ENCODE data around the gene HNRNPUL1.

The HNRNPUL1 gene

DNA sequence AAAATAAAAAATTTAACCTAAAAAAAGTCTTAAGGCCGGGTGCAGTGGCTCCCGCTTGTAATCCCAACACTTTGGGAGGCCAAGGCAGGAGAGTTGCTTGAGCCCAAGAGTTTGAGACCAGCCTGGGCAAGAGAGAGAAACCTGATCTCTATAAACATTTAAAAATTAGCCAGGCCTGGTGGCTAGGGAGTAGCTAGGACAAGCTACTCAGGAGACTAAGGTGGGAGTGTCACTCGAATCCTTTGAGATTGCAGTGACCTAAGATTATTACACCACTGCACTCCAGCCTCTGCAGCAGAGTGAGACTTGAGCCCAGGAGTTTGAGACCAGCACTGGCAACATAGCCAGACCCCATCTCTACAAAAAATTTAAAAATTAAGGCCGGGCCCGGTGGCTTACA is 46.9 kb downstream of the HNRNPUL1 start:
- H3K4me3 ChIP-seq (ENCODE audit: low read depth, low read length): peak overlapping the region; percentile 69
- DNase-seq (ENCODE audit: low read depth, low spot score): no peak
- TF ChIP-seq, protein P1, sequence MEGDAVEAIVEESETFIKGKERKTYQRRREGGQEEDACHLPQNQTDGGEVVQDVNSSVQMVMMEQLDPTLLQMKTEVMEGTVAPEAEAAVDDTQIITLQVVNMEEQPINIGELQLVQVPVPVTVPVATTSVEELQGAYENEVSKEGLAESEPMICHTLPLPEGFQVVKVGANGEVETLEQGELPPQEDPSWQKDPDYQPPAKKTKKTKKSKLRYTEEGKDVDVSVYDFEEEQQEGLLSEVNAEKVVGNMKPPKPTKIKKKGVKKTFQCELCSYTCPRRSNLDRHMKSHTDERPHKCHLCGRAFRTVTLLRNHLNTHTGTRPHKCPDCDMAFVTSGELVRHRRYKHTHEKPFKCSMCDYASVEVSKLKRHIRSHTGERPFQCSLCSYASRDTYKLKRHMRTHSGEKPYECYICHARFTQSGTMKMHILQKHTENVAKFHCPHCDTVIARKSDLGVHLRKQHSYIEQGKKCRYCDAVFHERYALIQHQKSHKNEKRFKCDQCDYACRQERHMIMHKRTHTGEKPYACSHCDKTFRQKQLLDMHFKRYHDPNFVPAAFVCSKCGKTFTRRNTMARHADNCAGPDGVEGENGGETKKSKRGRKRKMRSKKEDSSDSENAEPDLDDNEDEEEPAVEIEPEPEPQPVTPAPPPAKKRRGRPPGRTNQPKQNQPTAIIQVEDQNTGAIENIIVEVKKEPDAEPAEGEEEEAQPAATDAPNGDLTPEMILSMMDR (IDR thresholded peaks at IDR 0.05; ENCODE audit: low read depth, low read length): no peak
- in situ Hi-C loops (cut with HindIII; ENCODE audit: low sequenced_read_pairs): no loop called here

DNA sequence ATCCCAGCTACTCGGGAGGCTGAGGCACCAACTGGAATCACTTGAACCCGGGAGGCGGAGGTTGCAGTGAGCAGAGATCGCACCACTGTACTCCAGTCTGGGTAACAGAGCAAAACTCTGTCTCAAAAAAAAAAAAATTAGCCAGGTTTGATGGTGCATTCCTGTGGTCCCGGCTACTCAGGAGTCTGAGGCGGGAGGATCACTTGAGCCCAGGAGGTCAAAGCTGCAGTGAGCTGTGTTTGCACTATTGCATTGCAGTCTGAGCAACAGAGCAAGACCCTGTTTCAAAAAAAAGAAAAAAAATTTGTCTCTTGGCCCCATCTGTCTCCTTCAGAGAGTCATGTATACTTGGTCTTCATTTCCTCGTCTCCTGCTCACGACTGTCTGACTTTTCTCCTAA is 47.4 kb downstream of the HNRNPUL1 start:
- no peak overlapping the region for H3K4me3 ChIP-seq (ENCODE audit: low read depth, low read length)
- in situ Hi-C loops (cut with HindIII; ENCODE audit: low sequenced_read_pairs): no loop called here
- TF ChIP-seq, protein P1 (IDR thresholded peaks at IDR 0.05; ENCODE audit: low read depth, low read length): no peak
- DNase-seq (ENCODE audit: low read depth, low spot score): no peak

DNA sequence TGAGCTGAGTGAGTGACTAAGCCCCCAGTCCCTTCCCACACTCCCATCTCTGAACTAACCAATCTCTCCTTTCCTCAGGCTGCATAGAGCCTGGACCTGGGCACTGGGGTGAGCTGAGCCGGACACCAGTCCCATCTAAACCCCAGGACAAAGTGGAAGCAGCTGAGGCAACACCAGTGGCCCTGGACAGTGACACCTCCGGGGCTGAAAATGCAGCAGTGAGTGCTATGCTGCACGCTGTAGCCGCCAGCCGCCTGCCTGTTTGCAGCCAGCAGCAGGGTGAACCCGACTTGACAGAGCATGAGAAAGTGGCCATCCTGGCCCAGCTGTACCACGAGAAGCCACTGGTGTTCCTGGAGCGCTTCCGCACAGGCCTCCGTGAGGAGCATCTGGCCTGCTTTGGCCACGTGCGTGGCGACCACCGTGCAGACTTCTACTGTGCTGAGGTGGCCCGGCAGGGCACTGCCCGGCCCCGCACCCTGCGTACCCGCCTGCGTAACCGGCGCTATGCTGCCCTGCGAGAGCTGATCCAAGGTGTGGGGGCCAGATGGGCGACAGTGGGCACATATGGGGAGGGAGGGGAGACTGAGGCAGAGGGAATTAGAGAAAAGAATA is 52.2 kb downstream of the HNRNPUL1 start:
- no peak for DNase-seq (ENCODE audit: low read depth, low spot score)
- in situ Hi-C loops (cut with HindIII; ENCODE audit: low sequenced_read_pairs): no loop called here
- TF ChIP-seq, protein P1 (IDR thresholded peaks at IDR 0.05; ENCODE audit: low read depth, low read length): no peak
- H3K4me3 ChIP-seq (ENCODE audit: low read depth, low read length): no peak overlapping the region

DNA sequence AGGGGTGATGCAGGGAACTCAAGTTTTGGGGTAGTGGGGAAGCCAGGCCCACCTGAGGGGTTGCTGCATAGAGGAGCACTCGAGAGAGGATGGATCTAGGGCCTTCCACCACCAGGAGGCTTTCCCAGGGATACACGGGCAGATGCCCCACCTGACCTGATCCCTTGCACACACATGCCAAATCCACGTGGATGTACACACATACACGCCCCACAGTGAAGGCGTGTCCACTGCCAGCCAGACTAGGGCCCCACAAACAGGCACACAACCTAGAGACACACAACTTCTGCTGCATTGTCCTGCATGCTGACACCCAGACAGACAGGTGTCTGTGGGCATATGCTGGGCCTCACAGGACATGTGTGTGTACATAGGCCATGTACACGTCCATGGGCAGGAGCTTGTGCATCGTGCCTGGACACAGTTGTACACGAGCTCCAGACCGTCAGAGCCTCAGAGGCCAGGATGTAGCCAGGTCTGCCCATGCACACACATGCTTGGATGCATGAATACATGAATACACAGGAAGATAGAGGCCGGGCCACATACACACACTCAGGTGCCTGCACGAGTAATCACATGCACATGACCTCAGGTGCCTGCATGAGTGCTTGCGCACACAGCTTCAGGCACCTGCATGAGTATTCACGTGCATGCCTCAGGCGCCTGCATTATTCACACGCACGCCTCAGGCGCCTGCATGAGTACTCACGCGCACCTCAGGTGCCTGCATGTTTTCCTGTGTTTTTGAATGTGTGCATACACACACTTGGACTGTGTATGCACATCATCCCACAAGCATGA is 54.7 kb downstream of the HNRNPUL1 start:
- TF ChIP-seq, protein P1 (IDR thresholded peaks at IDR 0.05; ENCODE audit: low read depth, low read length): no peak
- DNase-seq (ENCODE audit: low read depth, low spot score): no peak
- H3K4me3 ChIP-seq (ENCODE audit: low read depth, low read length): no peak overlapping the region
- in situ Hi-C loops (cut with HindIII; ENCODE audit: low sequenced_read_pairs): no loop called here

DNA sequence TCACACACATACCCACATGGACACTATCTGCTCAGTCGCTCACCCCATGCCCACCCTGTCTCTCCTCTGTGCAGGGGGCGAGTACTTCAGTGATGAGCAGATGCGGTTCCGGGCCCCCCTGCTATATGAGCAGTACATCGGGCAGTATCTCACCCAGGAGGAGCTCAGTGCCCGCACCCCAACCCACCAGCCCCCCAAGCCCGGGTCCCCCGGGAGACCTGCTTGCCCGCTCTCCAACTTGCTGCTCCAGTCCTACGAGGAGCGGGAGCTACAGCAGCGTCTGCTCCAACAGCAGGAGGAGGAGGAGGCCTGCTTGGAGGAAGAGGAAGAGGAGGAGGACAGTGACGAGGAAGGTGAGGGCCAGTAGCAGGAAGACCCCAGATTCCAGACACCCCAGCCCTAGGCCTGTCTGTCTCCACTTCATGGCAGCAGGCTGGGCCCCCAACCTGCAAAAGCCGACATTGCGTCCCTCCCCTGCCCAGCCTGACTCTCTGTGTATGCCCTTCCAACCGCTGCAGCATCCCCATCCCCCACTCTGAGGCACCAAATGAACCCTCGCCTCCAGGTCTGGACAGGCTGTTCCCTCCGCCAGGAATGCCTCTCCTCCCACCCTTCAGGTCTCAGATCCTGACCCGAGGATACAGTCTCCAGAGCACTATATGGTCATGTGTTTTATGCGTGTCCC is 55.5 kb downstream of the HNRNPUL1 start:
- H3K4me3 ChIP-seq (ENCODE audit: low read depth, low read length): no peak overlapping the region
- no peak for DNase-seq (ENCODE audit: low read depth, low spot score)
- TF ChIP-seq, protein P1 (IDR thresholded peaks at IDR 0.05; ENCODE audit: low read depth, low read length): no peak
- in situ Hi-C loops (cut with HindIII; ENCODE audit: low sequenced_read_pairs): no loop called here

DNA sequence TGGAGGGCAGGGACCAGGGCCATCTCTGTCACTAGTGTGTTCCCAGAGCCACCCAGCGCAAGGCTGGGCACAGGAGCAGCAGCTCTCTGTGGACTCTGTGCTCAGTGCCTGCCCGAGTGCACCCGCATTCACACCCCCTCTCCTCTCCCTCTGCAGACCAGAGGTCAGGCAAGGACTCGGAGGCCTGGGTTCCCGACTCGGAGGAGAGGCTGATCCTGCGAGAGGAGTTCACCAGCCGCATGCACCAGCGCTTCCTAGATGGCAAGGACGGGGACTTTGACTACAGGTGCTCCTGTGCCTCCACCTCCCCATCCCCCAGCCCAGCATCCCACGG is 56.0 kb downstream of the HNRNPUL1 start:
- DNase-seq (ENCODE audit: low read depth, low spot score): no peak
- TF ChIP-seq, protein P1 (IDR thresholded peaks at IDR 0.05; ENCODE audit: low read depth, low read length): no peak
- H3K4me3 ChIP-seq (ENCODE audit: low read depth, low read length): no peak overlapping the region
- in situ Hi-C loops (cut with HindIII; ENCODE audit: low sequenced_read_pairs): no loop called here
